NOMO-1 treated with DMSO at 0.1 percent for 48 hours (cell line): ENCODE measurements around the gene ERO1A.

ENCODE experiments used
- DNase-seq: peaks from one replicate; lab custom pipeline; 2025; ENCODE audit not compliant: unreplicated experiment; lab: John Stamatoyannopoulos, UW

ERO1A gene

DNA sequence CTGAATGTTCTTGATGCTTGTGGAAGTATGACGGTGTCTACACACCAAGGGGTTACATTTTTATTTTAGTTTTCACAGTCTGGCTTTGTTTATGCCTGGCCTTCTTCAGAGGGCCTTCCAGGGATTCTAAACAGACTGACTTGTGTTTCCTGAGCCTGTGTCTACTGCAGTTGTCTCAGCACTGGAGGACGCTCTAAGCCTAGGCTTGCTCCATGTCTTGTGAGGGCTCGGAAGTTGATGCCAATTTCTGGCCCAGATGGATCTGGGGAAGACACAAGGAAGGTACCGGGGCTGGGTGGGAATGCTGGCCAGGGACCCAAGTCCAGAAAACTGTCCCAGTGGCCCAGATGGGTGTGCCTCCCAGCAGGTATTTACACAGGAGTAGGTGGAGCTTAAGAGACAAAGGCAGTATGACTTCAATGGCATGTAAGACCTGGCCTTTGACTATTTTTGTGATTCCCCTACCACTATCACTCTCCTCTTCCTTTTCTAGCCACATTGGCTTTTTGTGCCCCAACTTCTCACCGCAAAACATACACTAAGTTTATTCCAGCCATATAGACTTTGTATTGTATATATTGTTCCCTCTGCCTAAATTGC is 85.8 kb downstream of the ERO1A start:
- no peak for DNase-seq

DNA sequence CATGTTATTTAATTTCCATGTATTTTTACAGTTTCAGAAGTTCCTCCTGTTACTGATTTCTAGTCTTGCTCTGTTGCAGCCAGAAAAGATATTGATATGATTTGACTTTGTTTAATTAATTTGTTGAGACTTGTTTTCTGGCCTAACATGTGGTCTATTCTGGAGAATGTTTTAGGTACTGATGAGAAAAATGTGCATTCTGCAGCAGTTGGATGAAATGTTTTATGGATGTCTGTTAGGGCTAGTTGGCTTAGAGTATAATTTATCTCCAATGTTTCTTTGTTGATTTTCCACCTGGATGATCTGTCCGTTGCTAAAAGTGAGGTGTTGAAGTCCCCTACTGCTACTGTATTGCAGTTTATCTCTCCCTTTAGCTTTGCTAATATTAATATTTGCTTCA is 88.3 kb downstream of the ERO1A start:
- DNase-seq = no peak

DNA sequence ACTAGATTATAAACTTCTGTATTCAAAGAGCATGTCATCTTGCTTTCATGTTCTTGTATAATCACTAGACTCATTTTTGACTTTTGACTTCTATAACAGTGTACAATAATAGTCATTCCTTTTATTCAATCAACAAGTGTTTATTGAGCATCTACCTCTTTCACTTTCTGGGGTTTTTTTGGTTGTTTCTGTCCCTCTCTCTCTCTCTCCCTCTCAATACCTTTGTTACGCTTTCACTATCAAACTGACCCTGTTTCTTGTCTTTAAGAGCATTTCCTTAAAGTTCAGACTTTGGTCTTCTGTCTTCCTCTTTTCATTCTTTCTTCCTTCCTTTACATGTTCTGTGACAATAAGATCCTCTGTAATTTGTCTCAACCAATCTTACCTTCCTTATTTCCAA is 93.2 kb downstream of the ERO1A start:
- peak; percentile 68 for DNase-seq

DNA sequence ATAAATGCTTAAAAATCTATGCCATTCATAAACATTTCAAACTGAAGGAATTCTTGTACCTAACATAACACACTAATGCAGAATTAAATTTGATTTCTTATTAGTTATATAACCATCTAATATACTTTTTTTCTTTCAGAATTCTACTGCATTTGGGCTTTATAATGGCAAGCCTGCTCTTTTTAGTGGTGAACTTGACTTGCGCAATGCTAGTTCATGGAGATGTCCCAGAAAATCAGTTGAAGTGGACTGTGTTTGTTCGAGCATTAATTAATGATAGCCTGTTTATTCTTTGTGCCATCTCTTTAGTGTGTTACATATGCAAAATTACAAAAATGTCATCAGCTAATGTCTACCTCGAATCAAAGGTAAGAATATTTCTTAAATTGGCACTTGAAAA is 95.4 kb downstream of the ERO1A start:
- DNase-seq = no peak

DNA sequence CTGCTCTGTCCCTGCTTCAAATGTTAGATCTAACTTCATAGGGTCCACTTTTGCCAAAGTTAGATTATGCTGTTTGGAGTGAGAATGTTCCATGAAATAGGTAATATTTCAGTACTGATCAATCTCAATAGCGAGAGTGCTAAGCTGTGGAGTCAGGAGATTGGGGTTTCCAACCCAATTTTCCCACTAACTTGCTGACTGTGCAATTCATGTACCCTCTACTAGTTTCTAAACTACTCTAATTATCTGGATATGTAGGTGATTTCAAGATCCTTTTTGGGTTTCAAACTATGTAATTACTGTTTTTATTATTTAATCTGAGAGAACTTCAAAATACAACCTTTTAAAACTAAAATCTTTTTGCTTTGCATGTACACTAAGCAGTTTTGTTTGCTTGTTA is 96.8 kb downstream of the ERO1A start:
- DNase-seq = no peak

DNA sequence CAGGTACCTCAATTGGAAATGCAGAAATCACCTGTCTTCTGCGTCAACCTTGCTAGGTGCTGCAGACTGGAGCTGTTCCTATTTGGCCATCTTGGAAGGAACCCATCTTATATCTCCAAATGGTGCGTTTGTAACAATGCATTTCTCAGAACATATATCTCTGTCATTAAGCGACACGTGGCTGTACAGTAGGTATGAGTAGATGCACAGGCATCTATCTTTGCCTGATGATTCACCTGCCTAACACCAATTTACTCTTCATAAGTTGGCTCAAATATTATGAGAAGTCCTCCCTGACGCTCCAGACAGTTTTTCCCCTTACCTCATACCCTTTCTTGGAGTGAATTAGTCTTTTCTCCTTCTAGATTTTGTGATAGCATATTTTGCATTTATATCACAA is 98.5 kb downstream of the ERO1A start:
- no peak for DNase-seq

DNA sequence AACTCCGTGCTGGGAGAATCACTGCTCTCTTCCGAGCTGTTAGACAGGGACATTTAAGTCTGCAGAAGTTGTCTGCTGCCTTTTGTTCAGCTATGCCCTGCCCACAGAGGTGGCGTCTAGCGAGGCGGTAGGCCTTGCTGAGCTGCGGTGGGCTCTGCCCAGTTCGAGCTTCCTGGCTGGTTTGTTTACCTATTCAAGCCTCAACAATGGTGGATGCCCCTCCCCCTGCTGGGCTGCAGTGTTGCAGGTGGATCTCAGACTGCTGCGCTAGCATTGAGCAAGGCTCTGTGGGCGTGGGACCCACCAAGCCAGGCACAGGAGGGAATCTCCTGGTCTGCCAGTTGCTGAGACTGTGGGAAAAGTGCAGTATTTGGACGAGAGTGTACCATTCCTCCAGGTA is 99.0 kb downstream of the ERO1A start:
- DNase-seq = no peak

DNA sequence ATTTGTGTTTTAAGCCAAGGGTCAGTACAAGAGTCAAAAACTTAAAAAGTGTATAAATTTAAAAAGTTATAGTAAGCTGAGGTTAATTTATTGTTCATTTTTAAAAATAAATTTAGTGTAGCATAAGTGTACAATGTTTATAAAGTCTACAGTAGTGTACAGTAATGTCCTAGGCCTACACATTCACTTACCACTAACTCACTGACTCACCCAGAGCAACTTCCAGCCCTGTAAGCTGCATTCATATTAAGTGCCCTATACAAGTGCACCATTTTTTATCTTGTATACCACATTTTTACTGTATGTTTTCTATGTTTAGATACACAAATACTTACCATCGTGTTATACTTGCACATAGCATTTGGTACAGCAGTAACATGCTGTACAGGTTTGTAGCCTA is 105.0 kb downstream of the ERO1A start:
- DNase-seq = no peak
